B cell (primary cell): ENCODE results near the gene KRTAP10-12. TPM values are rescaled to one million over a fixed set of nuclear protein-coding genes. Genes with fewer than 3 reads are reported as not detected.

Source experiments
- ATAC-seq: fragments of 200-7000 bp; cut with Tn5 transposase; one replicate; pipeline ENCODE4 v1.10.0; 2021; ENCODE audit warnings: low read depth, mild to moderate bottlenecking, moderate number of reproducible peaks, moderate library complexity
- CTCF ChIA-PET: fragments of 350-600 bp; sonication (Branson Sonifier 250); formaldehyde crosslinking; loops from one replicate; lab custom pipeline; 2021; ENCODE audit warnings: antibody characterized with exemption, inconsistent platforms; lab: Charles Lee
- POLR2A ChIA-PET: fragments of 350-600 bp; sonication (Branson Sonifier 250); formaldehyde crosslinking; loops from one replicate; lab custom pipeline; 2021; ENCODE audit warnings: antibody characterized with exemption; lab: Charles Lee
- DNase-seq: peaks from one replicate; pipeline ENCODE4 v3.0.0; 2013
- H2AFZ ChIP-seq: 2 replicates; pipeline ENCODE4 v1.6.1; 2012; ENCODE audit warnings: mild to moderate bottlenecking, low read depth, low read length; ENCODE audit not compliant: insufficient read depth, poor library complexity, severe bottlenecking
- H3K27ac ChIP-seq, 2 donors: 1 replicate in 1 of 2; 2 replicates in 1 of 2; pipeline ENCODE4 v1.5.1; 2012 to 2013; ENCODE audit warnings: low read length in 2 of 2, mild to moderate bottlenecking in 2 of 2, moderate library complexity in 1 of 2
- H3K27me3 ChIP-seq, 4 experiments: fragments of 200-600 bp in 1 of 4; sonication (generic) in 1 of 4; replicated peaks in 1 of 4; 1 replicate in 2 of 4; 2 replicates in 2 of 4; pipeline versions ENCODE4 v1.6.1 to v1.7.0; 2013 to 2016; ENCODE audit warnings: low read length in 3 of 4, mild to moderate bottlenecking in 2 of 4, mixed read lengths in 1 of 4, moderate library complexity in 1 of 4; ENCODE audit not compliant: insufficient read depth in 4 of 4, control insufficient read depth in 3 of 4; ENCODE audit errors: control extremely low read depth in 1 of 4
- H3K36me3 ChIP-seq, 2 experiments: replicated peaks in 1 of 2; 1 replicate in 1 of 2; 2 replicates in 1 of 2; pipeline versions ENCODE4 v1.6.1 to v1.7.1; 2013; ENCODE audit warnings: low read length in 1 of 2; ENCODE audit not compliant: insufficient read depth in 2 of 2, control insufficient read depth in 1 of 2; ENCODE audit errors: control extremely low read depth in 1 of 2, extremely low read depth in 1 of 2
- H3K4me1 ChIP-seq, 2 donors: fragments of 200-600 bp in 1 of 2; sonication (generic) in 1 of 2; 1 replicate in 1 of 2; 2 replicates in 1 of 2; pipeline versions ENCODE4 v1.5.1 to v1.6.1; 2013 to 2017; ENCODE audit warnings: low read length in 2 of 2; ENCODE audit not compliant: control insufficient read depth in 2 of 2, insufficient read depth in 2 of 2
- H3K4me2 ChIP-seq: replicated peaks from 2 replicates; pipeline ENCODE3; 2012; ENCODE audit warnings: mild to moderate bottlenecking, low read depth, low read length; ENCODE audit not compliant: poor library complexity, severe bottlenecking
- H3K4me3 ChIP-seq, 5 experiments: fragments of 200-600 bp in 1 of 5; sonication (generic) in 1 of 5; 1 replicate in 3 of 5; 2 replicates in 2 of 5; pipeline versions ENCODE4 v1.5.1 to v1.7.0; 2011 to 2016; ENCODE audit warnings: low read length in 4 of 5, mild to moderate bottlenecking in 4 of 5, low read depth in 2 of 5, control low read depth in 1 of 5, moderate library complexity in 1 of 5; ENCODE audit not compliant: insufficient read depth in 1 of 5; ENCODE audit errors: control extremely low read depth in 1 of 5, extremely low read depth in 1 of 5
- H3K79me2 ChIP-seq: fragments of 200-600 bp; sonication (generic); one replicate; pipeline ENCODE4 v1.6.0; 2016; ENCODE audit warnings: low read length; ENCODE audit not compliant: control insufficient read depth, insufficient read depth
- H3K9ac ChIP-seq: fragments of 200-600 bp; sonication (generic); 2 replicates; pipeline ENCODE4 v1.6.1; 2017; ENCODE audit warnings: mild to moderate bottlenecking, low read length, moderate library complexity
- H3K9me3 ChIP-seq, 3 donors: one replicate each; pipeline versions ENCODE4 v1.6.1 to v1.7.1; 2013; ENCODE audit warnings: low read length in 2 of 3; ENCODE audit not compliant: control insufficient read depth in 2 of 3, insufficient read depth in 1 of 3; ENCODE audit errors: control extremely low read depth in 1 of 3
- H4K20me1 ChIP-seq: 2 replicates; pipeline ENCODE4 v1.6.0; 2012; ENCODE audit warnings: mild to moderate bottlenecking, low read length; ENCODE audit not compliant: insufficient read depth, control insufficient read depth, poor library complexity, severe bottlenecking
- H3K27ac Mint-ChIP-seq: one replicate; pipeline ENCODE4 v1.8.0; 2021; ENCODE audit warnings: mixed read lengths
- H3K27me3 Mint-ChIP-seq: one replicate; pipeline ENCODE4 v1.8.0; 2021; ENCODE audit warnings: mixed read lengths
- H3K4me1 Mint-ChIP-seq: one replicate; pipeline ENCODE4 v1.8.0; 2021; ENCODE audit warnings: mixed read lengths
- H3K4me3 Mint-ChIP-seq: one replicate; pipeline ENCODE4 v1.8.0; 2021; ENCODE audit warnings: mixed read lengths
- H3K9me3 Mint-ChIP-seq: one replicate; pipeline ENCODE4 v1.8.0; 2022; ENCODE audit warnings: mixed read lengths; ENCODE audit not compliant: insufficient read depth
- CTCF ChIP-seq: fragments of 200-600 bp; IDR thresholded peaks from one replicate; pipeline ENCODE4 v1.8.0; 2022; ENCODE audit warnings: antibody characterized with exemption, mild to moderate bottlenecking
- EZH2 ChIP-seq: IDR thresholded peaks from 2 replicates; pipeline ENCODE4 v1.6.1; 2012; ENCODE audit warnings: borderline replicate concordance, low read depth, mild to moderate bottlenecking, moderate library complexity, low read length; ENCODE audit not compliant: insufficient read depth, poor library complexity, severe bottlenecking
- WGBS: methylation state at CpG from one replicate; pipeline ENCODE4 v1.1.5; 2013; ENCODE audit warnings: missing lambda C conversion rate; ENCODE audit not compliant: insufficient coverage; 5-methylcytosine and 5-hydroxymethylcytosine counted together
- intact Hi-C: fragments of 100-400 bp; cut with micrococcal nuclease; formaldehyde crosslinking; loops from one replicate; pipeline ENCODE4 v1.10.0; 2022
- polyA plus RNA-seq: library from polyadenylated mRNA; depleted of rRNA; stranded (reverse); fragments of >200 nt; gene quantifications from 2 replicates; pipeline ENCODE4 v1.2.3, GENCODE V29; 2012
- total RNA-seq, 2 donors: library from RNA; stranded (reverse); fragments of 120-200 nt in 1 of 2; gene quantifications; 1 replicate in 1 of 2; 2 replicates in 1 of 2; pipeline versions ENCODE4 v1.2.3 to v1.2.4, GENCODE V29; 2013 to 2022

The KRTAP10-12 gene
- total and polyA plus RNA-seq, 2 donors (not counting 1 experiment from before 2014, with no cell fraction given), result not detected

GRCh38 chr21:44653123-44653522 lies 43.8 kb upstream of the KRTAP10-12 start:
- H3K9me3 Mint-ChIP-seq, result peaks cover 12% of the 10 kb centered on the region
- H3K4me1 Mint-ChIP-seq, result peaks cover 2% of the 10 kb centered on the region
- no peak overlapping the region for H3K4me2 ChIP-seq
- H3K9ac ChIP-seq, result no peak overlapping the region
- H3K27ac ChIP-seq, result no peak overlapping the region
- ChIA-PET CTCF (no interaction called here), POLR2A (no interaction called here)
- peaks cover 0 to 8% (median 0%) of the 10 kb centered on the region in 4 experiments for H3K27me3 ChIP-seq
- no peaks in the 10 kb centered on the region for H3K79me2 ChIP-seq
- H3K4me3 ChIP-seq, result no peak overlapping the region
- H2AFZ ChIP-seq, result no peak overlapping the region
- H4K20me1 ChIP-seq, result no peaks in the 10 kb centered on the region
- H3K36me3 ChIP-seq, result no peaks in the 10 kb centered on the region
- H3K4me3 Mint-ChIP-seq, result no peak overlapping the region
- TF ChIP-seq EZH2 (no peak), CTCF (no peak)
- H3K9me3 ChIP-seq, result peaks cover 3 to 32% (median 11%) of the 10 kb centered on the region in 3 donors
- intact Hi-C loops, result no loop called here
- peaks cover 19% of the 10 kb centered on the region for H3K27me3 Mint-ChIP-seq
- H3K27ac Mint-ChIP-seq, result no peak overlapping the region
- DNase-seq (no peak), ATAC-seq (no peak)
- WGBS, result 83% methylated on average over 12 of the region's 14 CpGs
- no peaks in the 10 kb centered on the region for H3K4me1 ChIP-seq

GRCh38 chr21:44653656-44654575 lies 43.1 kb upstream of the KRTAP10-12 start:
- no peak overlapping the region for H3K4me3 Mint-ChIP-seq
- Histone ChIP-seq H3K9me3 (peaks cover 3 to 32% (median 11%) of the 10 kb centered on the region in 3 donors), H3K27me3 (peaks cover 0 to 15% (median 0%) of the 10 kb centered on the region in 4 experiments), H2AFZ (no peak overlapping the region), H3K4me1 (peaks cover 0 to 3% of the 10 kb centered on the region in 2 donors), H3K4me2 (no peak overlapping the region), H3K79me2 (no peaks in the 10 kb centered on the region), H3K27ac (no peak overlapping the region), H3K9ac (no peak overlapping the region), H3K4me3 (no peak overlapping the region), H4K20me1 (no peaks in the 10 kb centered on the region), H3K36me3 (no peaks in the 10 kb centered on the region)
- H3K4me1 Mint-ChIP-seq, result peaks cover 2% of the 10 kb centered on the region
- intact Hi-C loops, result no loop called here
- ATAC-seq, result no peak
- no peak for DNase-seq
- TF ChIP-seq CTCF (no peak), EZH2 (no peak)
- 92% methylated on average over 17 of the region's 17 CpGs for WGBS
- peaks cover 27% of the 10 kb centered on the region for H3K27me3 Mint-ChIP-seq
- CTCF ChIA-PET, result no interaction called here
- H3K9me3 Mint-ChIP-seq, result peaks cover 12% of the 10 kb centered on the region
- H3K27ac Mint-ChIP-seq, result no peak overlapping the region
- POLR2A ChIA-PET, result no interaction called here
